ENCODE measurements around the gene REX1BD. TPM values are rescaled to one million over a fixed set of nuclear protein-coding genes. Genes with fewer than 3 reads are reported as not detected.
"Not testable (repeated sequence)": the region's sequence is repeated elsewhere in the genome, so short reads cannot be mapped to it uniquely, and the experiment has no call there.

The REX1BD gene
- total RNA-seq, 2 donors from 2014 or later, result 46.7 to 79.6 TPM

DNA sequence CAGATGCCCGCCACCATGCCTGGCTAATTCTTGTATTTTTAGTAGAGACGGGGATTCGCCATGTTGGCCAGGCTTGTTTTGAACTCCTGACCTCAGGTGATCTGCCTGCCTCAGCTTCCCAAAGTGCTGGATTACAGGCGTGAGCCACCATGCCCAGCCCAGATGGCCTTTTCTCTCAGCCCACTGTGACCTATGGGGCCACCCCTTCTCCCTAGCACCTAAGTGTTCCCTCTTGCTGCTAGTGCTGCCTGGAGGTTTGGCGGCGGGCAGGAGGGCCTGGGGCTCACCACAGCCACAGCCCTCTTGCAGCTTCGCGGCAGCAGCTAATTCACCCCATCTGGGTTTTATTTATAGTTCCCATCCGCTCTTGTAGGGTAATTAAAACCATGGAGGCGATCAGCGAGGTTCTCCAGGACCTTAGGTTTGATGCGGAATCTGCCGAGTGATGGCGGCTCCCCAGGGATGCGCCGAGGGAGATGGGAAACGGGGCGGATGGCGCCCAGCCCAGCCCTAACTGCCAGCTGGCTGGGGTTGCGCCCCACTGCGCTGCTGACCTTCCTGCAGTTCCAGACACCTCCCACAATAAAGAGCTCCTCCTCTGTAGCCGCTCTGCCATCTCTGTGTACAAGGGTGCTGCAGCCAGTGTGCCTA is 3.3 kb downstream of the REX1BD start:
- DNase-seq, result no peak
- H3K9me3 ChIP-seq, result no peaks in the 10 kb centered on the region
- H3K27ac ChIP-seq, result no peak overlapping the region
- no peak overlapping the region for H3K4me3 ChIP-seq
- peaks cover 9% of the 10 kb centered on the region for H3K27me3 ChIP-seq
- TF ChIP-seq, protein P1, sequence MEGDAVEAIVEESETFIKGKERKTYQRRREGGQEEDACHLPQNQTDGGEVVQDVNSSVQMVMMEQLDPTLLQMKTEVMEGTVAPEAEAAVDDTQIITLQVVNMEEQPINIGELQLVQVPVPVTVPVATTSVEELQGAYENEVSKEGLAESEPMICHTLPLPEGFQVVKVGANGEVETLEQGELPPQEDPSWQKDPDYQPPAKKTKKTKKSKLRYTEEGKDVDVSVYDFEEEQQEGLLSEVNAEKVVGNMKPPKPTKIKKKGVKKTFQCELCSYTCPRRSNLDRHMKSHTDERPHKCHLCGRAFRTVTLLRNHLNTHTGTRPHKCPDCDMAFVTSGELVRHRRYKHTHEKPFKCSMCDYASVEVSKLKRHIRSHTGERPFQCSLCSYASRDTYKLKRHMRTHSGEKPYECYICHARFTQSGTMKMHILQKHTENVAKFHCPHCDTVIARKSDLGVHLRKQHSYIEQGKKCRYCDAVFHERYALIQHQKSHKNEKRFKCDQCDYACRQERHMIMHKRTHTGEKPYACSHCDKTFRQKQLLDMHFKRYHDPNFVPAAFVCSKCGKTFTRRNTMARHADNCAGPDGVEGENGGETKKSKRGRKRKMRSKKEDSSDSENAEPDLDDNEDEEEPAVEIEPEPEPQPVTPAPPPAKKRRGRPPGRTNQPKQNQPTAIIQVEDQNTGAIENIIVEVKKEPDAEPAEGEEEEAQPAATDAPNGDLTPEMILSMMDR (IDR thresholded peaks at IDR 0.05), result no peak
- intact Hi-C loops (cut with DNase I), result loop anchor here (5.0 kb wide), 1 partner anchor 255 kb away; no protein-coding TSS in a partner anchor
- no peak overlapping the region for H3K9ac ChIP-seq (ENCODE audit: low read depth in 2 of 2, low read length in 2 of 2)
- H3K36me3 ChIP-seq, result no peaks in the 10 kb centered on the region
- peaks cover 18% of the 10 kb centered on the region for H3K4me1 ChIP-seq

DNA sequence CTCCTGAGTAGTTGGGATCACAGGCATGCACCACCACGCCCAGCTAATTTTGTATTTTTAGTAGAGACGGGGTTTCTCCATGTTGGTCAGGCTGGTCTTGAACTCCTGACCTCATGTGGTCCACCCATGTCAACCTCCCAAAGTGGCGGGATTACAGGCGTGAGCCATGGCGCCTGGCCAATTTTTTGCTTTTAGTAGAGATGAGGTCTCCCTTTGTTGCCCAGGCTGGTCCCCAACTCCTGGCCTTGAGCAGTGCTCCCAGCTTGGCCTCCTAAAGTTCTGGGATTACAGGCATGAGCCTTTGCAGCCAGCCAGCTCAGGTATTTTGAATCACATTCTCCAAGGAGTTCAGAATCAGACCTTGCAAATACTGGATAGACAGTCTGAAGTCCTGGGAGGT is 4.1 kb downstream of the REX1BD start:
- peaks cover 18% of the 10 kb centered on the region for H3K4me1 ChIP-seq
- H3K4me3 ChIP-seq; H3K9ac ChIP-seq (ENCODE audit: low read depth in 2 of 2, low read length in 2 of 2); DNase-seq; H3K27ac ChIP-seq; H3K9me3 ChIP-seq; H3K36me3 ChIP-seq; H3K27me3 ChIP-seq: not testable (repeated sequence)
- intact Hi-C loops (cut with DNase I), result loop anchor here (5.0 kb wide), 1 partner anchor 255 kb away; no protein-coding TSS in a partner anchor

DNA sequence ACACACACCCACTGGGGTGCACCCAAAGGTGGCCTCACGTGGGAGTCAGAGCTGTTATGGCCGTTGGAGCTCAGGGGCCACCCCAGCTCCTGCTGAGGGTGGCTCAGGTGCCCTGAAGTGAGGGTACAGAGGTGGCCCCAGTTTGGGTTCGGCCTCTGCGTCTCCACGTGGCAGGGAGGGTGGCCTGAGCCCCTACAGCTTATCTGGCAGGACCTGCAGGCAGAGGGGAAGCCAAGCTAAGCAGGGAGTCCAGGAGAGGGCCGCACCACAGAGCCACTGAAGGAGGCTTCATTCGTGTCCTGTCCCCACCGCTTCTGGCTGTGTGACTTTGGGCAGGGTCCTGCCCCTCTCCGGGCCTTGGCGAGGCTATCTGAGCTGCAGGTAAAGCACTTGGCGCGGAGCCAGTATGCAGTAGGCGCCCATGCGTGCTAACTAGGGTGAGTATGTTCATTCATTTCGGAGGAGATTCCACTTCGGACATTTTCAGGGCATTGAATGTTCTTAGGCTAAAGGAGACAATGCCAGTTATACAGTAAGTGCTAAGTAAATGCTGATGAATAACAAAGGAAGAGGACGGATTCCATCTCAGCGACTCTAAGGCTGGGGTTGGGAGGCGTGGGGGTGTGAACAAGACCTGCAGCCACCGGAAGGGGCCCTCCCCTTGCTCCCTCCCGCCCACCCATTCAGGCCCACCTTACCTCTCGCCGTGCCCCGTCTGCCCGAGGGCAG is 4.9 kb downstream of the REX1BD start:
- DNase-seq, result no peak

GRCh38 chr19:18594096-18594823 is 5.7 kb downstream of the REX1BD start:
- DNase-seq, result peak; percentile 73
- Histone ChIP-seq H3K9me3 (no peaks in the 10 kb centered on the region), H3K4me1 (peaks cover 17% of the 10 kb centered on the region), H3K9ac (ENCODE audit: low read depth in 2 of 2, low read length in 2 of 2) (peak overlapping the region in 1 of 2 donors; percentile 35), H3K27me3 (peaks cover 18% of the 10 kb centered on the region), H3K36me3 (no peaks in the 10 kb centered on the region), H3K4me3 (peak overlapping the region; percentile 19), H3K27ac (no peak overlapping the region)
- TF ChIP-seq, protein P1 (IDR thresholded peaks at IDR 0.05), result peak; percentile 78
- intact Hi-C loops (cut with DNase I), result loop anchor here (5.0 kb wide), 1 partner anchor 253 kb away; no protein-coding TSS in a partner anchor

More for the DNA sequence above, 4.9 kb downstream of the REX1BD start:
- no peak overlapping the region for H3K9ac ChIP-seq (ENCODE audit: low read depth in 2 of 2, low read length in 2 of 2)
- H3K27me3 ChIP-seq, result peaks cover 17% of the 10 kb centered on the region
- H3K4me1 ChIP-seq, result peaks cover 18% of the 10 kb centered on the region
- H3K4me3 ChIP-seq, result peak overlapping the region; percentile 19
- no peaks in the 10 kb centered on the region for H3K36me3 ChIP-seq
- intact Hi-C loops (cut with DNase I), result loop anchor here (5.0 kb wide), 1 partner anchor 254 kb away; no protein-coding TSS in a partner anchor
- TF ChIP-seq, protein P1 (IDR thresholded peaks at IDR 0.05), result no peak
- H3K27ac ChIP-seq, result no peak overlapping the region
- no peaks in the 10 kb centered on the region for H3K9me3 ChIP-seq

GRCh38 chr19:18594824-18595373 is 6.3 kb downstream of the REX1BD start:
- intact Hi-C loops (cut with DNase I), result loop anchor here (5.0 kb wide), 1 partner anchor 252 kb away; no protein-coding TSS in a partner anchor
- TF ChIP-seq, protein P1 (IDR thresholded peaks at IDR 0.05), result no peak
- Histone ChIP-seq H3K36me3 (no peaks in the 10 kb centered on the region), H3K27me3 (peaks cover 21% of the 10 kb centered on the region), H3K9me3 (no peaks in the 10 kb centered on the region), H3K9ac (ENCODE audit: low read depth in 2 of 2, low read length in 2 of 2) (no peak overlapping the region), H3K4me3 (peak overlapping the region; percentile 19), H3K27ac (no peak overlapping the region), H3K4me1 (peaks cover 10% of the 10 kb centered on the region)
- DNase-seq, result no peak
